ENCODE measurements around the gene STC2. TPM values are rescaled to one million over a fixed set of nuclear protein-coding genes. Genes with fewer than 3 reads are reported as not detected.

The STC2 gene
- total and polyA plus RNA-seq, 2 experiments from 2014 or later, result 26.6 to 27.8 TPM

DNA sequence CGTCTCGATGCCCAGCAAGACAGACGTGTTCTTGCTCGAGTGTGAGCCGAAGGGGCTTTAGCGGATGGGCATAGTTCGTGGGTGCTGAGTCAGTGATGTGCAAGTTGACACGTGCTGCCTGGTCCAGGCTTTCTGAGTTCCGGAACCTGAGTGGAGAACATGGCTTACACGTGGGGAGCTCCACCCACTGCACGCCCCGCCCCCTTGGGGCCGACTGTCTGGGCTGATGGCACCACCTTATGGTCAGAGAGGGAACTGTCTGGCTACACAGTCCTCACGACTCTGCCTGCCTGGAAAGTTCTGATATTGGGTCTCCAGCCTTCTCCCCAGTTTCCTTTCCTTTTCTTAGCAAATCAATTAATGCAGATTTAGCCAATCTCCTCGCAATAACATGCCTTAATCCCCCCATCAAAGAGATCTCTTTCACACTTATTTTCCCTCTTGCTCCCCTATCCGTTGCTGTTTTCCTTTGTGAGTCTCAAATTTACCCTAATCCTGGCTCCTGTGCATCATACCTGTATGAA lies 3.8 kb upstream of the STC2 start:
- TF ChIP-seq EZH2phosphoT487 (IDR thresholded peaks at IDR 0.05; ENCODE audit: low read depth, severe bottlenecking, unreplicated experiment) (no peak), EZH2 (IDR thresholded peaks at IDR 0.05; ENCODE audit: borderline replicate concordance) (no peak)
- TF ChIP-seq, protein P1, sequence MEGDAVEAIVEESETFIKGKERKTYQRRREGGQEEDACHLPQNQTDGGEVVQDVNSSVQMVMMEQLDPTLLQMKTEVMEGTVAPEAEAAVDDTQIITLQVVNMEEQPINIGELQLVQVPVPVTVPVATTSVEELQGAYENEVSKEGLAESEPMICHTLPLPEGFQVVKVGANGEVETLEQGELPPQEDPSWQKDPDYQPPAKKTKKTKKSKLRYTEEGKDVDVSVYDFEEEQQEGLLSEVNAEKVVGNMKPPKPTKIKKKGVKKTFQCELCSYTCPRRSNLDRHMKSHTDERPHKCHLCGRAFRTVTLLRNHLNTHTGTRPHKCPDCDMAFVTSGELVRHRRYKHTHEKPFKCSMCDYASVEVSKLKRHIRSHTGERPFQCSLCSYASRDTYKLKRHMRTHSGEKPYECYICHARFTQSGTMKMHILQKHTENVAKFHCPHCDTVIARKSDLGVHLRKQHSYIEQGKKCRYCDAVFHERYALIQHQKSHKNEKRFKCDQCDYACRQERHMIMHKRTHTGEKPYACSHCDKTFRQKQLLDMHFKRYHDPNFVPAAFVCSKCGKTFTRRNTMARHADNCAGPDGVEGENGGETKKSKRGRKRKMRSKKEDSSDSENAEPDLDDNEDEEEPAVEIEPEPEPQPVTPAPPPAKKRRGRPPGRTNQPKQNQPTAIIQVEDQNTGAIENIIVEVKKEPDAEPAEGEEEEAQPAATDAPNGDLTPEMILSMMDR (IDR thresholded peaks at IDR 0.05; ENCODE audit: poor library complexity), result peak; percentile 73
- H2AFZ ChIP-seq, result no peak overlapping the region

DNA sequence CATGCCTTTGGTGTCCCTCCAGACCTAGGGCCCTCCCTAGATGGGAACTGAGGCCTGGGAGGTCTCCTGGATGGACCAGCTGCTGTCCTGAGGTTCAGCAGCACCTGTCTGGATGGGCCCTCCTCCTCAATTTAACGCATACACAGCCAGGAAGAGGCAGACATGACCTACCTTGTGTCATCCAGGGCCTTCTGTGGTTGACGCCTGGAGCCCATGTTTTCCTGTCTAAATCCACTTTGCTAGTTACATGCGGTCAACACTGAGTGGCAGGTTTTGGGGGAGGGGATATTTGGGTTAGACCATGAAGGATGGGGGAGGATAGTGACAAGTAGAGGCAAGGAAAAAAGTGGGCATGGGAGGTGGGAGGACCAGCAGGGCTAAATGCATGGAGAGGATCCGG lies 3.1 kb upstream of the STC2 start:
- Histone ChIP-seq H3K9me3 (ENCODE audit: low read depth) (no peaks in the 10 kb centered on the region), H3K36me3 (replicated peaks; ENCODE audit: insufficient read depth, low read depth) (no peaks in the 10 kb centered on the region), H3K27ac (no peak overlapping the region), H3K4me3 (no peak overlapping the region), H4K20me1 (ENCODE audit: insufficient read depth, poor library complexity, severe bottlenecking) (no peaks in the 10 kb centered on the region), H3K79me2 (peaks cover 14% of the 10 kb centered on the region), H3K27me3 (peaks cover 17% of the 10 kb centered on the region), H2AFZ (no peak overlapping the region), H3K4me2 (no peak overlapping the region), H3K9me2 (replicated peaks; ENCODE audit: insufficient read depth) (no peaks in the 10 kb centered on the region), H3K4me1 (ENCODE audit: insufficient read depth) (peaks cover 40% of the 10 kb centered on the region)
- 90% methylated on average over 4 of the region's 4 CpGs for WGBS (ENCODE audit: low lambda C conversion rate, missing lambda C conversion rate)
- no peak for DNase-seq (ENCODE audit: low spot score)
- TF ChIP-seq EZH2 (IDR thresholded peaks at IDR 0.05; ENCODE audit: borderline replicate concordance) (no peak), EZH2phosphoT487 (IDR thresholded peaks at IDR 0.05; ENCODE audit: low read depth, severe bottlenecking, unreplicated experiment) (no peak)
- TF ChIP-seq, protein P1 (IDR thresholded peaks at IDR 0.05; ENCODE audit: poor library complexity), result no peak

More for the DNA sequence above, 3.8 kb upstream of the STC2 start:
- Histone ChIP-seq H3K36me3 (replicated peaks; ENCODE audit: insufficient read depth, low read depth) (no peaks in the 10 kb centered on the region), H3K4me3 (no peak overlapping the region), H3K9me3 (ENCODE audit: low read depth) (no peaks in the 10 kb centered on the region), H3K79me2 (peaks cover 7% of the 10 kb centered on the region), H3K4me2 (no peak overlapping the region), H3K4me1 (ENCODE audit: insufficient read depth) (peaks cover 32% of the 10 kb centered on the region), H3K27ac (no peak overlapping the region), H4K20me1 (ENCODE audit: insufficient read depth, poor library complexity, severe bottlenecking) (no peaks in the 10 kb centered on the region), H3K27me3 (peaks cover 12% of the 10 kb centered on the region), H3K9me2 (replicated peaks; ENCODE audit: insufficient read depth) (no peaks in the 10 kb centered on the region)
- WGBS (ENCODE audit: low lambda C conversion rate, missing lambda C conversion rate), result 50% methylated on average over 16 of the region's 16 CpGs
- DNase-seq (ENCODE audit: low spot score), result peak; percentile 91

DNA sequence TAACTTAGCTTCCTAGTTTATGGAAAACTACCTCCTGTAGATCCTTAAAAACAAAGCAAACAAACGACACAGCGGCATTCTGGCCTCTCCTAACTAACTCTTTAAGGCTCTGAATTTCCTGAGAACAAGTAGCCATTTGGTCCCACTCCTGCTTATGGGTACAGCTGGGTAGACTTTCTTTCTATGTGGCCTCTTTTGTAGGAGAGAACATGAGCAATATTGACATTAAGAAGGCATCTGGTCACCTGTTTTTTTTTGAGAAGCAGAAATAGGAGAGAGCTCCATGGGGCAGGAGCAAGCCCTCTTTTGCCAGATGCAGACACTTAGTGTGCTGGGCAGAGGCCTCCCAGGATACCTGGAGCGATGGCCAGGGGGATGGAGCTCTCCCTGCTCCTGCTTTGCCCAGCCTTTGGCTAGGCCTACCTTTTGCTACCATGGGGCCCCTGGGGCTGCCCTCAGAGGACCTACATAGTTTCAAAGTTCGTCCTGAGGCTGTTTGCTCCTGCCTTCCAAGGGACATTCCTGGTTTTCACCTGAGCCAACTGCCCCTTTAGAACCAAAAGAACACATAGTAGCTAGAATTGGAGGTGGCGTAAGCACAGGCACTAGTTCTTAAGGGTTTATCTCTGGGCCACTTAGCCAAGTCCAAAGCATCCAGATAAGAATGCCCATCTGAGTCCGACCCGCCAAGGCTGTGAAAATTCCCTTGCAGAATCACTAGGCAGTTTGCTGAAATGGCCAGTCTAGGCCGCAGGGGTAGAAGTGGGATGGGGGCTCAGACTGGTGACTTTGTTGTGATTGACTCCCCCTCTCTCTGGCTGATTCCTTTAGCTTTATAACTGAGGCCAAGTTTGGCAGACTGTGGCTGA lies 2.4 kb upstream of the STC2 start:
- Histone ChIP-seq H3K4me1 (ENCODE audit: insufficient read depth) (peaks cover 40% of the 10 kb centered on the region), H3K27ac (peak overlapping the region; percentile 94), H3K4me3 (no peak overlapping the region), H3K79me2 (peaks cover 21% of the 10 kb centered on the region), H4K20me1 (ENCODE audit: insufficient read depth, poor library complexity, severe bottlenecking) (no peaks in the 10 kb centered on the region), H3K36me3 (replicated peaks; ENCODE audit: insufficient read depth, low read depth) (no peaks in the 10 kb centered on the region), H3K4me2 (peak overlapping the region; percentile 96), H3K9me2 (replicated peaks; ENCODE audit: insufficient read depth) (no peaks in the 10 kb centered on the region), H3K27me3 (peaks cover 17% of the 10 kb centered on the region), H2AFZ (peak overlapping the region; percentile 14), H3K9me3 (ENCODE audit: low read depth) (no peaks in the 10 kb centered on the region)
- peak; percentile 47 for DNase-seq (ENCODE audit: low spot score)
- WGBS (ENCODE audit: low lambda C conversion rate, missing lambda C conversion rate), result 71% methylated on average over 8 of the region's 8 CpGs
- TF ChIP-seq, protein P1 (IDR thresholded peaks at IDR 0.05; ENCODE audit: poor library complexity), result no peak
- TF ChIP-seq EZH2phosphoT487 (IDR thresholded peaks at IDR 0.05; ENCODE audit: low read depth, severe bottlenecking, unreplicated experiment) (no peak), EZH2 (IDR thresholded peaks at IDR 0.05; ENCODE audit: borderline replicate concordance) (no peak)

Data from hepatocyte (in vitro differentiated cells).